GM21619 (cell line): ENCODE measurements around the gene TRABD2A.
"Not testable (repeated sequence)": the region's sequence is repeated elsewhere in the genome, so short reads cannot be mapped to it uniquely, and the experiment has no call there.

Experiments used
- ATAC-seq: cut with Tn5 transposase; IDR thresholded peaks from one replicate; pipeline ENCODE4 v1.9.1; 2021; ENCODE audit not compliant: unreplicated experiment

TRABD2A gene, protein sequence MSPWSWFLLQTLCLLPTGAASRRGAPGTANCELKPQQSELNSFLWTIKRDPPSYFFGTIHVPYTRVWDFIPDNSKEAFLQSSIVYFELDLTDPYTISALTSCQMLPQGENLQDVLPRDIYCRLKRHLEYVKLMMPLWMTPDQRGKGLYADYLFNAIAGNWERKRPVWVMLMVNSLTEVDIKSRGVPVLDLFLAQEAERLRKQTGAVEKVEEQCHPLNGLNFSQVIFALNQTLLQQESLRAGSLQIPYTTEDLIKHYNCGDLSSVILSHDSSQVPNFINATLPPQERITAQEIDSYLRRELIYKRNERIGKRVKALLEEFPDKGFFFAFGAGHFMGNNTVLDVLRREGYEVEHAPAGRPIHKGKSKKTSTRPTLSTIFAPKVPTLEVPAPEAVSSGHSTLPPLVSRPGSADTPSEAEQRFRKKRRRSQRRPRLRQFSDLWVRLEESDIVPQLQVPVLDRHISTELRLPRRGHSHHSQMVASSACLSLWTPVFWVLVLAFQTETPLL

DNA sequence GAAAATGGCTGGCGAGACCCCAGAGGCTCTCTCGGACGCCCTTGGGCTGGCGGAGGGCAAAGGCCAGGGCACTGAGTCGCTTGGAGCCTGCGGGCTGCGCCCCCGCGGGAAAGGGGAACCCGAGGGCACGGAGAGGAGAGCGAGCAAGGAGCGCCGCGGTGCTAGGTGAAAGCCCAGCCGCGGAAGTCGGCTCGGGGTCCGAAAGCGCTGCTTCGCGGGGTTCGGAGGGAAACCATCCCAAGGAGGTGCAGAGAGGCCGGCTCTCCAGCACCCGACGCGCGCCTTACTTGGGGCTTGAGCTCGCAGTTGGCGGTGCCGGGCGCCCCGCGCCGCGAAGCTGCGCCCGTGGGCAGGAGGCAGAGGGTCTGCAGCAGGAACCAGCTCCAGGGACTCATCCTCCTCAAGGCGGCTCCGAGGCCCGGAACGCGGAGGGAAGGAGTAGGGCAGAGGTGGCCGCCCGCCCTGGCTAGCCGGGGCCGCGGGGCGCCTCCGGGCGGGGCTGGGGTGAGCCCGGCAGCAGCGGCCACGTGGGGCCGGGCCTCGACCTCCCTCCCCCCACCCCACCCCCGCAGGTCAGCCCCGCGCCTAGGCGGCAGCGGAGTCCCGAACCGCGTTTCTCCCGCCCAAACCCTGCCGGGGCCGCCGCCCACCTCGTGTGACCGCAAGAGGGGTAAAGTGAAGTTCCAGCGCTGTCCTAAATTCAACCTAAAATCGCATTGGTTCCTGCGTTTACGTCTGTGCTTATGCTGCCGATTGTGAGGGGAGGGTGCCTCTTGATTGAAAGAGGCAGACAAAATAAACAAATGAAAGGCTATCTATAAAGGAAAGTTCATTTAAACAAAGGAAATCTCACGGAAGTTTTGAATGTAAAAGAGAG, at the start of gene TRABD2A:
Gene TRABD2A, minus strand, starts transcription at position 440 of the 877 bp plus-strand sequence. Its CDS starts 45 bp downstream, at position 395.
- no peak for ATAC-seq

- no peak for ATAC-seq
Measured at GRCh38 chr2:84927275-84927627, 46.4 kb upstream of the TRABD2A start.

DNA sequence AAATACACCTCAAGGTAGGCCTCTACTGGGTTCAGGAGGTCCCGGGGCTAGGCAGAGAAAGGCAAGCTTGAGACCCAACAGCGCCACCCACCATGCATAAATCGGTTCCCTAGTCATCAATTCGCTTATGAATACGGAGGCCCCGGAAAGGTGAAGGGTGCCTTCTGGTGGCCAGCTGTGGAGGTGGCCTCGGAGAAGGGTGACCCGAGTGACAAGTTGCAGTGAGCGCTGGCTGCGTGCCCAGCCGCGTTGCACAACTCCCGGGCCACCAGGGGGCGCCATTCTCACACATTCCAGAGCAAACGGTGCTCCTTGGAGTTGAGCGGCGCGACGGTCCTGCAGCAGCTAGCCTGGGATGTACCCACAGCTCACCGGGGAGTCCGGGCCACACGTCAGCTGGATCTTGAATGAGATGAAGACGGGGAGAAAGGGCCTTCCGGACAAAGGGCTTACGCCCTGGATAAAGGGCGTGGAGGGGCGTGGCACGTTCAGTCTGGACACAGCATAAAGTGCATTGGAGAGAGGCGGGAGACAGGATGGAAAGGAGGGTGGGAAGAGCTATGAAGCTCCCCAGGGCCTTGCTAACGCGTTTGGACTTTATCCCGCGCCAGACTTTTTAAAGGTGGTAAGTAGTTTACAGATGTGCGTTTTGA, 45.0 kb upstream of the TRABD2A start:
- peak; percentile 76 for ATAC-seq

- ATAC-seq: no peak
Measured at GRCh38 chr2:84925336-84925723, 44.4 kb upstream of the TRABD2A start.

DNA sequence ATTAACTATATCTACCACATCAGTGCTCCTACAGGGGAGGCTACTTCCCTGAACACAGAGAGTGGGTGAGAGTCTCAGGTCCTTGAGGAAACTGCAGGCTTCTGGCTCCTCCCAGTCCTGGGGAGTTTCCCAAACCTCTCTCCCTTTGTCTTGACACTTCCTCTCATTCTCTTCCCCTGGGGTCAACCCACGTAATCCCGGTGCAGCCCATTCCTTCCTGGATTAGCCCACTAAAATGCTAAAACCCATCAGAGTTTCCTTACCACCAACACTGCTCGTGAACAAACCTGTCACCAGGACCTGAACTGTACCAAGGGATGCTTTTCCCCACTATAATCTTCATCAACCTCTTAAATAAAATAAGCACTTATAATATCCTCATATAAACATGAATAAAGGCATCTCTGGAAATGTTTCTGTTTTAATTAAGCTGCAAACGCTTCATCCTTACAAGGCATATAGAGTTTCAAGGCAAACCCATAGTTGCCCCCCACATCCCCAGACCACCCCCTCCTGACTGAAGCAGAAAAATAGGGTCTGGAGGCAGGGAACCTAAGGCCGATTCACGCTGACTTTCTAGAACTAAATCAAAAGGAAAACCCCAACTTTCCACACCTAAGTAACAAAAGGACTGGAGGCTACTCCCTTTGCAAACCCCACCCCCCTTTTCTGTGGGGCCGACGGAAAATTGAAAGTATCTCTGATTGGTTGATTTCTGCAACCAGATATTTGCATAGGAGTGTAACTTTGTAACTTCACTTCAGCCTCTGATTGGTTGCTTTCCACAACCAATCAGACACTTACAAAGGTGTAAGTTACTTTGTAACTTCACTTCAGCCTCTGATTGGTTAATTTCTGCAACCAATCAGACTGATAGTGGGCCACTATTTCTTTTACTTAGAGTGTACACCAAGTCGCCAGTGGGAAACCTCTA, 43.6 kb upstream of the TRABD2A start:
- peak; percentile 26 for ATAC-seq

DNA sequence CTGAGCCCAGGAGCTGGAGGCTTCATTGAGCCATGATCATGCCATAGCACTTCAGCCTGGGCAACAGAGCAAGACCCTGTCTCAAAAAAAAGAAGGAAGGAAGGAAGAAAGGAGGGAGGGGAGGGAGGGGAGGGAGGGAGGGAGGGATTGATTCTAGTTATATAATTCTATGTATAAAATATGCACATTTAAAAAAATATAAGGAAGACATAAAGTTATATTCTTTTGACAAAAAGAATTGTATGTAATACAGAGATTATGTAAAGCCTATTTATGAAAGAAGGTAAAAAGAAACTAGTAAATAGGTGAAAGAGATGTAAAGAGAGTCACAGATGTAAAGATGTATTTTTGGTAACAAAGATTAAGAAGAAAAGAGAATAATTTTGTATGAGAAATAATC, 42.1 kb upstream of the TRABD2A start:
- ATAC-seq: no peak

DNA sequence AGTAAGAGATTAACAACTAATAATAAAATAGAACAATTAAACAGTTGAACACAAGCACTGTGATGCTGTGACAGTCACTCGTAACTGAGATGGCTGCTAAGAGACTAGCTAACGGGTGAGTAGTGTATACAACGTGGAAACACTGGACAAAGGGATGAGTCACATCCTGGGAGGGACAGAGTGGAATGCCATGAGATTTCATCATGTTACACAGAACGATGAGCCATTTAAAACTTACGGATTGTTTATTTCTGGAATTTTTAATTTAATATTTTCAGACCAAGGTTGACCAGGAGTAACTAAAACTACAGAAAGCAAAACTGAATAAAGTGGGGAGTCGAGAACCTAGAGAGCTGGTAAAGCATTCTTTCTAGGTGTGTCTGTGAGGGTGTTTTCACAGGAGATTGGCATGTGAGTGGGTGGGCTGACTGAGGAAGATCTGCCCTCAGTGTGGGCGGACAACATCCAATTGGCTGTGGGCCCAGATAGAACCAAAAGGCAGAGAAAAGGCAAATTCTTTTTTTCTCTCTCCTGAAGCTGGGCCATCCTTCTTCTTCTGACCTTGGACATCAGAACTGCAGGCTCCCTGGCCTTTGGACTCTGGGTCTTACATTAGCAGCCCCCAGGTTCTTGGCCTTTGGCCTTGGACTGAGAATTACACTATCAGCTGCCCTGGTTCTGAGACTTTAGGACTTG, 39.1 kb upstream of the TRABD2A start:
- ATAC-seq: peak; percentile 38

DNA sequence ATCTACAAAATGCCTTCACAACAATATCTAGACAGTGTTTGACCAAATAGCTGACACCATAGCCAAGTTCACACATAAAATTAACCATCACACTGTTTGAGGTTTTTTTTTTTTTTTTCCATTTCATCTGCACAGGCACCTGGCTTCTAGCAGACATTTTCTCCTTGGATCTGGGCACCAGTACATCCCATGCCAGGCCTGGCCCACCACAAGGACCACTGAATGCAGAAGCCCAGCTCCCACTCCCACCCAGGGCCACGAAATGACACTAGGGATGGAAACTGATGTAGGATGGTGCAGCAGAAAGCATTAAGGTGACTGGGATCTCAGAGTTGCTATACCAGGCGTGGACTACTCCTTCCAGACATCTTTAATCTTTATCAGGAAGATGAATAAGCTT, 37.5 kb upstream of the TRABD2A start:
- ATAC-seq: no peak

- ATAC-seq: not testable (repeated sequence)
Measured at GRCh38 chr2:84917821-84918220, 36.9 kb upstream of the TRABD2A start.

GRCh38 chr2:84915675-84916074, 34.8 kb upstream of the TRABD2A start:
- not testable (repeated sequence) for ATAC-seq

GRCh38 chr2:84914334-84914733, 33.5 kb upstream of the TRABD2A start:
- no peak for ATAC-seq

DNA sequence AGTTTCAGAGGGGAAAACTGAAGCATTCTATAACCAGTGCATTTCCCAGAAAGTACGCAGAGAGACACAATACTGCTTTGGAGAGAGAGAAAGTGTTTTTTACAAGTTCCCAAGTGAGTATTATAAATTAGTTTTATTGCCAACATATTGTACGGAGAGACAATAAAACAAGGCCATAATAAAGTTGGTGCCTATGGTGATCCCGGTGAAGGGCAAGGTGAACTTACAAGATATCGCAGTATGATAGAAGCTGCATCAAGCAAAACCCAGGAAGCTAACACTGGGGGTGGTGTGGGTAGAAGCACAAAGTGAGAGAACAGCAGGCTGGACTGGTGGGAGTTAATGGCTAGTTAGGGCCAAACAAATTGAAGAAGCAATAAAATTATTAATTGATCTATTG, 32.1 kb upstream of the TRABD2A start:
- ATAC-seq: no peak

- no peak for ATAC-seq
Measured at GRCh38 chr2:84911135-84911678, 30.3 kb upstream of the TRABD2A start.

DNA sequence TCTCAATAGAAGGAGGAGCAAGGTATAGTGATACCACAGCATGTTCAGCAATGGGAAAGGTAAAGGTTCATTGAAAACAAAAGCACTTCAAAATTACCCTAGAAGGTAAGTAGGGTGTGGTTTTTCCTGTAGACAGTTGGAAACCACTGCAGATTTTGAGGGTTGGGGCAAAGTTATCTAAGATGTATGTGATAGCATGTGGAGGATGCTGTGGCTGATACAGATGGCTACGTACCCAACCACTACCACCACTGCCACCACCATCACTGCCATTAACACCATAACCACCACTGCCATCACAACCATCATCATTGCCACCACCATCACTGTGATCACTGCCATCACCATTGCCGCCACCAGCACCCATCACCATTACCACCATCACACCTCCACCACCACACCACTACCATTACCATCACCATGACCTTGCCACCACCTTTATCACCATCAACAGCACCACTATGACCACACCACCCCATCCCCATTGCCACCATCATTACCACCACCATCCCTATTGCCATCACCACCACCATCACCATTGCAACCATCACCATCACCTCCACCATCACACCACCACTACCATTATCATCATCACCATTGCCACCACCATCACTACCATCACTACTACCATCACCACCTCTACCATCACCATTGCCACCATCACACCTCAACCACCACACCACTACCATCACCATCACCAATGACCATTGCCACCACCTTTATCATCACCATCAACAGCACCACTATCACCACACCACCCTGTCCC, 28.2 kb upstream of the TRABD2A start:
- no peak for ATAC-seq

GRCh38 chr2:84906900-84907714, 26.2 kb upstream of the TRABD2A start:
- peak; percentile 34 for ATAC-seq

DNA sequence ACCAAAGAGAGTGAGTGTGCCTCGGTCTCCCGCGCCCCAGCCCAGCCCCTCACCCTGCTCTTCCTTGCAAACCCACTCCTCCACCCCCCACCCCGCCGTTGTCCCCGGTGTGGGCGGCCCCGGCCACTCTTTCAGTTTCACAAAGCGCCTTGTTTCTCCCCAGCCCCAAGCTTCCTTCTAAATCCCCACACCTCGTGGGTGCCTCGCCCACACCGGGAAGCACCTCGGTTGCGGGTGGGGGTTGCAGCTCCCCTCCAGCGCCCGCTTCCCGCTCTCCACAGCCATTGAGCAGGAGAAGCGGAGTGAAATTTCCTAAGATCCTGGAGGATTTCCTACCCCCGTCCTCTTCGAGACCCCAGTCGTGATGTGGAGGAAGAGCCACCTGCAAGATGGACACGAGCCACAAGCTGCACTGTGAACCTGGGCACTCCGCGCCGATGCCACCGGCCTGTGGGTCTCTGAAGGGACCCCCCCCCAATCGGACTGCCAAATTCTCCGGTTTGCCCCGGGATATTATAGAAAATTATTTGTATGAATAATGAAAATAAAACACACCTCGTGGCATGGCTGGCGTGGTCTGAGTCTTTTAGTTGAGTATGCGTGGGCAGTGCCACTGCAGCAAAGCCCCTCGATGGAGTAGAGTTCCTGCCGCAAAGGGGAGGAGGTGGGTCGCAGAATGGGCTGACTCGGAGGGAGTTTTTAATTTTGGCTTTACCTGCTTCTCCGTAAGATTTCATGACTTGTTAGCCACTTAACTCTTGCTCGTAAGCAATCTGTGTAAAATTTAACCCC, 25.4 kb upstream of the TRABD2A start:
- peak; percentile 34 for ATAC-seq
